Mucosa of stomach (tissue), 1 donor: ENCODE results near the gene ABCC4.

ENCODE experiments used
- H3K27me3 ChIP-seq: one replicate; pipeline ENCODE4 v1.7.0; 2013; ENCODE audit warnings: mild to moderate bottlenecking, low read length; ENCODE audit not compliant: control insufficient read depth, insufficient read depth
- H3K36me3 ChIP-seq: one replicate; pipeline ENCODE4 v1.7.0; 2013; ENCODE audit warnings: low read length; ENCODE audit not compliant: control insufficient read depth, insufficient read depth
- H3K4me1 ChIP-seq: one replicate; pipeline ENCODE4 v1.7.0; 2013; ENCODE audit warnings: mild to moderate bottlenecking, low read length; ENCODE audit not compliant: control insufficient read depth, insufficient read depth
- H3K4me3 ChIP-seq: one replicate; pipeline ENCODE4 v1.7.0; 2013; ENCODE audit warnings: low read length
- H3K9ac ChIP-seq: one replicate; pipeline ENCODE4 v1.7.0; 2013; ENCODE audit warnings: mild to moderate bottlenecking, low read length, moderate library complexity
- H3K9me3 ChIP-seq: one replicate; pipeline ENCODE4 v1.7.0; 2013; ENCODE audit warnings: mild to moderate bottlenecking, low read length, moderate library complexity; ENCODE audit not compliant: control insufficient read depth
- donor health status: Pancreatic carcinoma.

The ABCC4 gene

DNA sequence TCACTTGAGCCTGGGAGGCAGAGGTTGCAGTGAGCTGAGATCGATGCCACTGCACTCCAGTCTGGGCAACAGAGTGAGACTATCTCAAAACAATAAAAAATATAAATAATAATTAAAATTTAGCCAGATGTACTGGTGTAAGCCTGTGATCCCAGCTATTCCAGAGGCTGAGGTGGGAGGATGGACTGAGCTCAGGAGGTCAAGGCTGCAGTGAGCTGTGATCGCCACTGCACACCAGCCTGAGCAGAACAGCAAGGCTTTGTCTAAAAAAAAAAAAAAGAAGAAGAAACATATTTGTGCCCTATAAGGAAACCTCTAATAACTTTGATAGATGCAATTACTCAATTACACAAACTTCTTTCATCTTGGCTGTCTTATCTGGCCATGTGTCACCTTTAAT, 52.3 kb downstream of the ABCC4 start:
- H3K9ac ChIP-seq: no peak overlapping the region
- H3K36me3 ChIP-seq: no peaks in the 10 kb centered on the region
- H3K27me3 ChIP-seq: no peaks in the 10 kb centered on the region
- H3K9me3 ChIP-seq: no peaks in the 10 kb centered on the region
- H3K4me3 ChIP-seq: no peak overlapping the region
- peaks cover 5% of the 10 kb centered on the region for H3K4me1 ChIP-seq

DNA sequence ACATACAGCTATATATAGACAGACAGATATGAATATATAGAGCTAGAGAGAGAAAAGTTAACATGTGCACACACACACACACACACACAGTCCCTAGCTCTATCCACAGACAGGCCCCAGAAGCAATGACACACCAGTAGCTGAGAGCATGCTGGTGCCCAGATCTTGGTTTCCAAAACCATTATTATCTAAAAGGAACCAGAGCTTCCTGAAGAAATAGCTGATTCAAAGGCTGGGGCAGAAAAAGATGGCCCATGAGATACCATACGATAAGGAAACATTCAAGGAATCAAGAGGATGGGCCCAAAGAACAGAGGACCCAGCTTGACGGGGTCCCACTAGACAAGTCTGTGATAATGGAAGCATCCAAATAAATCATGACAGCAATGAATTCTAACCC, 53.4 kb downstream of the ABCC4 start:
- Histone ChIP-seq H3K9me3 (no peaks in the 10 kb centered on the region), H3K9ac (no peak overlapping the region), H3K36me3 (no peaks in the 10 kb centered on the region)

DNA sequence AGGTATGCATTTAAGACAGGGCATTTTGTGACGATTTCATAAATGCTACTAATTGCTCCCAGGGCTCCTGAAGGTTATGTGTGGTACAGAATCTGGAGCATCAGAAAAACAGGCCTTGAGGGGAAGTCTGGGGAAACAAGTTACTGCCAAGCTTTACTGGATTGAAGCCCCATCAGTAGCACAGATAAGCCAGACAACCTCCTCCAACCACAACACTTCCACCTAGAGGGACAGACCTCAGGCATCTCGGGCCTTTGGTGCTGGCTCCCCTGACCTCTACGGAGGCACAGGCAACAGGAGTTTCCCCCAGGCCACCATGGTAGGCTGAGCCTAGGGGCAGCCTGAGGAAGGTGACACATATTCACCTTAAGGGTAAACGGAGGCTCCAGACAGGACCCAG, 54.1 kb downstream of the ABCC4 start:
- peaks cover 5% of the 10 kb centered on the region for H3K4me1 ChIP-seq
- no peak overlapping the region for H3K4me3 ChIP-seq
- H3K36me3 ChIP-seq: no peaks in the 10 kb centered on the region
- no peaks in the 10 kb centered on the region for H3K9me3 ChIP-seq
- H3K27me3 ChIP-seq: no peaks in the 10 kb centered on the region
- no peak overlapping the region for H3K9ac ChIP-seq

More for the DNA sequence above, 53.4 kb downstream of the ABCC4 start:
- H3K4me1 ChIP-seq: peaks cover 5% of the 10 kb centered on the region
- H3K27me3 ChIP-seq: no peaks in the 10 kb centered on the region
- no peak overlapping the region for H3K4me3 ChIP-seq

DNA sequence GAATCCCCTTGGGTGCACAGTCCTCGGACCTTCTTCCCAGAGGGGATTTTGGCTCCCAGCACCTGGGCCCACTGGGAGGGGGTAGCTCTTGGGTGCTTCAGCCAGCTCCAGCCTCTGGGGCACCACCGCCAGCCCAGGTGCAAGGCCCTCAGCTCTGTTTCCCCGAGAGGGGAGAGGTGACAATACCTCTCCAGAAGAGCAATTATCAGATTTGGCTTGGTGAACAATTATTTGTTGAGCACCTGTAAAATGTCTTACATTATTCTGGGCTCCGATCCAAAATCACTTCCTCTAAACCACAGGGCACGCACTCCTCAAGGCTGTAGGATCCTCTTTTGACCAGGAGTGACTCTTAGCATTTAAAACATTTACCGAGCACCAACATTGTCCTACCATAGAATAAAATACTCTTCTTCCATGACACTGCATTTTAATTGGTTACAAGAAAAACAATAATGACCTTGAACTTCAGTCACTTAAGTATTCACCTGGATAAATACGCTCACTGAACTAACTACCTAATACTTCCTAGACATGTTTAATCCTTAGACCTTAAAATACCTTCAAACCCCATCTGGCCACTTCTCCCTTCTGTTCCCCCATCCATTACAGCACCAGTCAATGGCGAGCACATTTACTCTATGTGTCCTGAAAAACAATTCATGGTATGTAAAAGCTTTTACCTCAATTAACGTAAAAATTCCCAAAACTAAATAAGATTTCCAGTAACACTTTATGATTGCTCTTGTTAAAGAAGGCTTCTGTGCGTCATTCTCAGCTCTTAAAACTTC, 54.8 kb downstream of the ABCC4 start:
- Histone ChIP-seq H3K27me3 (no peaks in the 10 kb centered on the region), H3K9me3 (no peaks in the 10 kb centered on the region), H3K9ac (no peak overlapping the region), H3K36me3 (no peaks in the 10 kb centered on the region), H3K4me1 (peaks cover 5% of the 10 kb centered on the region), H3K4me3 (no peak overlapping the region)

DNA sequence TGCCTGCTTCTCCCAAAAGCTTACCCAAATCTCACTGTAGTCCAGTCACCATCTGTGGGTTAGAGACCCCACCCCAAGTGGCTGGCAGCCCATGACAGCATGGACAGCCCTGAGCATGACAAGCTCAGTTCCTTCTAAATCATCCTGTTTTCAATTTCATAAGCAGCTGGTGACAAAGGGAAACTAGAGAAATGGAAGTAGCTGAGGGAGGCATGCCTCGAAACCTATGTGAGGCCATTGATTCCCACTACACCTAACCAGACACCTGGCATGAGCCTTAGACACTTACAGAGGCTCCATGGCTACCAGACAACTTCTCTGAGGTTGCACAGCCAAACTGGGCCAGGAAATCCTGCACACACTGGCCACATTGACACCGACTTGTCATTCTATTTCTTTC, 56.2 kb downstream of the ABCC4 start:
- H3K27me3 ChIP-seq: no peaks in the 10 kb centered on the region
- H3K4me1 ChIP-seq: peaks cover 5% of the 10 kb centered on the region
- no peak overlapping the region for H3K4me3 ChIP-seq
- H3K9ac ChIP-seq: no peak overlapping the region
- no peaks in the 10 kb centered on the region for H3K36me3 ChIP-seq
- no peaks in the 10 kb centered on the region for H3K9me3 ChIP-seq

DNA sequence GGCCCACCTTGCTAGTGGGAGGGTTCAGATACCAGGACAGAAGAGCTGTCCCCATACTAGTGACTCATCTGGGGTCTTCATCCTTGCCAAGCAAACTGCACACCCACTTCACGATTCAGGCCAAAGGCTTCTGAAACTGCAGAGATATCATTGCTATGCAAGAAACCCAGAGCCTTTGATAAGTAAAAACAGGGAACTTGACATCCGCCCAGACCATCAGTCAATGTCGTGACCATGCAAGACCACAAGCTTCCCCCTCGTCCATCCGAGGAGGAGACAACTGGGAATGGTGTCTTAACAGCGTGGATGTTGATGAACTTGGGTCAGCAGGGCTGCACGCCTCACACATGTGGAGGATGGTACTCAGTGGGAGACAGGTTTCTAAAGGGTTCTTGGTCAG, 58.0 kb downstream of the ABCC4 start:
- no peaks in the 10 kb centered on the region for H3K9me3 ChIP-seq
- no peaks in the 10 kb centered on the region for H3K27me3 ChIP-seq
- H3K4me1 ChIP-seq: peaks cover 5% of the 10 kb centered on the region
- no peak overlapping the region for H3K4me3 ChIP-seq
- H3K36me3 ChIP-seq: no peaks in the 10 kb centered on the region
- H3K9ac ChIP-seq: no peak overlapping the region

DNA sequence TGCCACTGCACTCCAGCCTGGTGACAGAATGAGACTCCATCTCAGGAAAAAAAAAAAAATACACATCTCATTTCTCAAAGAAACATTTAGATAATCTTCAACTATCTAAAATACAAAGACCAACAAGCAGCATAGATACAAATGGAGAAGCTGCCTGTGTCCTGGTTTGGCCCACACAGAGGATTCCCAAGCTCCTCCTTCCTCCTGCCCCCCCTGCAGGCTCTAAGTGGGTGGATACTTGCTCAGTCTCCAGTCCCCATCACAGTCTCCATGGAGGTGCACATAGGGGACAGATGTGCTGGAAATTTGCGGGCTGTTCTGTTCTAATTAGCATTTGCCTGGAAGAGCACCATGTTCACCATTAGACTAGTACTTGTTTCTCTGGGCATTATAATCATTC, 59.9 kb downstream of the ABCC4 start:
- peaks cover 5% of the 10 kb centered on the region for H3K4me1 ChIP-seq
- H3K9ac ChIP-seq: no peak overlapping the region
- H3K4me3 ChIP-seq: no peak overlapping the region
- H3K9me3 ChIP-seq: no peaks in the 10 kb centered on the region
- H3K36me3 ChIP-seq: no peaks in the 10 kb centered on the region
- no peaks in the 10 kb centered on the region for H3K27me3 ChIP-seq

DNA sequence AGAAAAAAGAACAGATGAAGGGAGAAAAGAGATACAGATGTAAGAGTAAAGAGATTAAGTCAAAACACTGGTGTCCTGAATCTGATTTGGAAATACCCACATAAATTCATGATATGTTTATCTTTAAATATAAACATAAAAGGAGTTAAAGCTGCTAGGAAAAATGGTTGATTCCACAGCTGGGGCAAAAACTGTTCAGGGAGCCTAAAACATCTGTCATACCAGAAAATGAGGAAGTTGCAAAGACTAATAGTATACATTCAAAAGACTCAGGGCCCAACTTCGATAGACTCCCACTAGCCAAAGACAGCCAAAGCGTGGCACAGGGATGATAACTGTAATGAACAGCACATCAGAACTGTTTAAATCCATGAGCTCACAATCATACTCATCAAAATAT, 62.0 kb downstream of the ABCC4 start:
- Histone ChIP-seq H3K9ac (no peak overlapping the region), H3K36me3 (no peaks in the 10 kb centered on the region), H3K4me3 (no peak overlapping the region), H3K9me3 (no peaks in the 10 kb centered on the region), H3K27me3 (no peaks in the 10 kb centered on the region), H3K4me1 (no peaks in the 10 kb centered on the region)

DNA sequence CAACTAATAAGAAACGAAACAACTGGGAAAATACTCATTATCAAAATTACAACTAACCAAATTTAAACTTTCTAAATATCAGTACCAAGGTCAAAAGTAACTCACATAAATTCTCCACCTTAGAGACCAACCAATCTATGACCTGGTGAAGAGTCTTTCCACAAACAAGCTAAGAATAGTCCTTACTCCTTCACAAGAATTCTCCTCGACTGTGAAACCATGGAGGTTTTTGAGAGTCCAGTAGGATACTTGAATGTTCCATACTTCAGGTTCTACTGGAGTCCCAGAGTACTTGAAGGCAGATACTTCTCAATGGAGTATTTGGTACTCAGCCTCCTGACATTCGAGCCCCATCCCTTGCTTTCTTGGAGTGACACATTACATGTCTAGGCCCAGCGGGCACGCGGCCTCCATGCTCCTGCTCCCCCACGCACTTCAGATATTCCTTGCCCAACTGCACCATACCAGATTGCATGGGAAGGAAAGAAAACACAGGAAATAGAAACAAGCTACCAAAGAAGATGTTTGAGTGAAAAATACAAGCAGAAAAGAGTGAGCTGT, 63.9 kb downstream of the ABCC4 start:
- no peaks in the 10 kb centered on the region for H3K36me3 ChIP-seq
- H3K9ac ChIP-seq: no peak overlapping the region

DNA sequence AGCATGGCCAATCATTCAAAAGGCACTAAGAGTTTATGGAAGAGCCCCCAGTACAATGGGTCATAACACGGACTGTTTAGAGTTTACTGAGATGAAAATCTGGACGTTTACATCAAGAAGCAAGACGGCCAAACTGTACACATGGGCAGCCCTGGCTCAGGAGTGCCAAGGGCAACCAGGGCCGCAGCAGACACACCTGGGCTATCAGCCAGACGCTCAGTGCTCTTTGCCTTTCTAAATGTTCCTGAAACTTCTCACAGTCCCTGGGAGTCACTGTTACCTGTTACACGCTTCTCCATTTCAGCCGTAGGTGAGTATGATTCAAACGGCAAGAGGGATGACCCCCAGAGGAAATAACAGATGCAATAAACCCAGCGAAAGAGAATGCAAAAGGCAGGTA, 64.5 kb downstream of the ABCC4 start:
- H3K4me1 ChIP-seq: no peaks in the 10 kb centered on the region
- H3K36me3 ChIP-seq: no peaks in the 10 kb centered on the region
- no peaks in the 10 kb centered on the region for H3K27me3 ChIP-seq
- H3K9me3 ChIP-seq: no peaks in the 10 kb centered on the region
- no peak overlapping the region for H3K4me3 ChIP-seq
- no peak overlapping the region for H3K9ac ChIP-seq

More for the DNA sequence above, 63.9 kb downstream of the ABCC4 start:
- no peaks in the 10 kb centered on the region for H3K27me3 ChIP-seq
- no peaks in the 10 kb centered on the region for H3K4me1 ChIP-seq
- H3K9me3 ChIP-seq: no peaks in the 10 kb centered on the region
- H3K4me3 ChIP-seq: no peak overlapping the region

DNA sequence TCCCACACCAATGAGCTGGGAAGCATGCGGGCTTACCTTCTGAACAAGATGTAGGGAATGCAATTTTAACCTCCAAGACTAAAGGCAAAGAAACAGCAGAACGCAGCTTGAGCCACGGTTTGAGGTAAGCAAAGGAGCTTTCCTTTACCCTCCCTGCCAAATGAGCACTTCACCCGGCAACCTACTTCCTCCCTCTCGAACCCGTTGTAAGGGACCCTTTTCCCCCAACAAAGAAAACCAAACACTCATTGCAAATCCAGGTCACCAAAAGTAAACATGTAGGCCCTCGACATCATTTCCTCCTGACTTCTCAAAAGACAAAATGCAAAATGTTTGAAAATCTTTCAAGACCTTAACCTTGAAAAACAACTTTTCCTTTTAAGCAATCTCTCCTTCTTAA, 65.3 kb downstream of the ABCC4 start:
- Histone ChIP-seq H3K9ac (no peak overlapping the region), H3K9me3 (no peaks in the 10 kb centered on the region), H3K4me3 (no peak overlapping the region), H3K4me1 (no peaks in the 10 kb centered on the region), H3K36me3 (no peaks in the 10 kb centered on the region), H3K27me3 (no peaks in the 10 kb centered on the region)

DNA sequence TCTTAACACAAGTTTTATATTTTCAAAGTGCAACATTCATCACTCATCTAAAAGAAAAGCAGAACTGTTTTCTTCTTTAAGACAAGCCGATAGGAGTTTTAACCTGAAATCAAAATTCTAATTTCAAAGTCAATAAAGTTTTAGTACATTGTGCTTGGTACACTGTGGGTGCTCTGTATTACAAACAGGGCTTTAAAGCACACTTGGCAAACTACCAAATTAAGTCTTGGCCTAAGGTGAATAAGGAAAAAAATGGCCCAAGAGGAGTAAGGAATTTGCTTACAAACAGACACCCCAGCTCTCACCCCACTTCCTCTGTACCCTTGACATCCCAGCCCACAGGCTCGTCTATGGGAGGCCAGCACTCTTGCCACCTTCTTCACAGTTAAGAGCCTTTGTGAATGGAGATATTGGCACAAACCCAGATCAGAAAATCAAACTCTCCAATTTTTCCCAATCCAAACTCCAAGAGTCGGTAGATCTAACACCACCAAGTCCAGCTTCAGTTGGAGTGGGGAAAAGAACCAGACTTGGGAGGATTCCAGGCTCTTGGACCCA, 66.0 kb downstream of the ABCC4 start:
- Histone ChIP-seq H3K9me3 (no peaks in the 10 kb centered on the region), H3K27me3 (no peaks in the 10 kb centered on the region), H3K4me3 (no peak overlapping the region), H3K9ac (no peak overlapping the region), H3K4me1 (no peaks in the 10 kb centered on the region), H3K36me3 (no peaks in the 10 kb centered on the region)
